D721Med (cell line): ENCODE measurements around the gene MRPL48.
"Not testable (repeated sequence)": the region's sequence is repeated elsewhere in the genome, so short reads cannot be mapped to it uniquely, and the experiment has no call there.

Experiments
- DNase-seq: peaks from one replicate; pipeline ENCODE4 v3.0.0; 2011; ENCODE audit warnings: low spot score; ENCODE audit not compliant: insufficient read length
- FAIRE-seq: peaks from 2 replicates; lab custom pipeline; 2011; peaks lifted over from hg19 to GRCh38; lab: Jason Lieb, UNC
- TF ChIP-seq, protein P1 (sequence below): IDR thresholded peaks from 2 replicates; pipeline ENCODE4 v1.5.1; 2012; ENCODE audit warnings: mild to moderate bottlenecking, control low read depth; ENCODE audit not compliant: insufficient read depth; ENCODE audit errors: missing control alignments

The MRPL48 gene

DNA sequence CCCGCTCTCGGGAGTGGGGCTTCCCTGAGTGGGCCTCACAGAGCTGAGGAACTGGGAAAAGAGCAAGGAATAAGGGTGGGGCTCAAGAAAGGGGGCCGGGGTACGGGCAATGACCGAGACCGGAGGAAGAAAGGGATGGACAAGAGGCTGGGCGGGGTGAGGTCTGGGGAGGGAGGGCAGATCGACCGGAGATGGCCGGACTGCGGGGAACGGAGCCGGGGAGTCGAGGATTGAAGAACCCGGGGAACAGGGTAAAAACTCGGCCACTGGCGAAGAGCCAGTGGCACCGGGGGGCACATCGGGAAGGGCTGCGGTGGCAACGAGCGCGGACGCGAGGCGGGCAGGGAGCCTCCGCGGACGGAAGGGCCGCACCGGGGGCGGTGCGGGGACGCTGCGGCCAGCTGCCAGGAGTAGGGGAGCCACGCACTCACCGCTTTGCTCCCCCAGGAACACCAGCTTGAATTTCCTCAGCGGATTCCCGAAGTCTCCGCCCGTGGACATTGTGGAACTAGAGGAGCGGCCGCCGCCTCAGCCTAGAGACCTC is 27.5 kb upstream of the MRPL48 start:
- no peak for DNase-seq
- FAIRE-seq, result no peak
- TF ChIP-seq, protein P1, sequence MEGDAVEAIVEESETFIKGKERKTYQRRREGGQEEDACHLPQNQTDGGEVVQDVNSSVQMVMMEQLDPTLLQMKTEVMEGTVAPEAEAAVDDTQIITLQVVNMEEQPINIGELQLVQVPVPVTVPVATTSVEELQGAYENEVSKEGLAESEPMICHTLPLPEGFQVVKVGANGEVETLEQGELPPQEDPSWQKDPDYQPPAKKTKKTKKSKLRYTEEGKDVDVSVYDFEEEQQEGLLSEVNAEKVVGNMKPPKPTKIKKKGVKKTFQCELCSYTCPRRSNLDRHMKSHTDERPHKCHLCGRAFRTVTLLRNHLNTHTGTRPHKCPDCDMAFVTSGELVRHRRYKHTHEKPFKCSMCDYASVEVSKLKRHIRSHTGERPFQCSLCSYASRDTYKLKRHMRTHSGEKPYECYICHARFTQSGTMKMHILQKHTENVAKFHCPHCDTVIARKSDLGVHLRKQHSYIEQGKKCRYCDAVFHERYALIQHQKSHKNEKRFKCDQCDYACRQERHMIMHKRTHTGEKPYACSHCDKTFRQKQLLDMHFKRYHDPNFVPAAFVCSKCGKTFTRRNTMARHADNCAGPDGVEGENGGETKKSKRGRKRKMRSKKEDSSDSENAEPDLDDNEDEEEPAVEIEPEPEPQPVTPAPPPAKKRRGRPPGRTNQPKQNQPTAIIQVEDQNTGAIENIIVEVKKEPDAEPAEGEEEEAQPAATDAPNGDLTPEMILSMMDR, result no peak

DNA sequence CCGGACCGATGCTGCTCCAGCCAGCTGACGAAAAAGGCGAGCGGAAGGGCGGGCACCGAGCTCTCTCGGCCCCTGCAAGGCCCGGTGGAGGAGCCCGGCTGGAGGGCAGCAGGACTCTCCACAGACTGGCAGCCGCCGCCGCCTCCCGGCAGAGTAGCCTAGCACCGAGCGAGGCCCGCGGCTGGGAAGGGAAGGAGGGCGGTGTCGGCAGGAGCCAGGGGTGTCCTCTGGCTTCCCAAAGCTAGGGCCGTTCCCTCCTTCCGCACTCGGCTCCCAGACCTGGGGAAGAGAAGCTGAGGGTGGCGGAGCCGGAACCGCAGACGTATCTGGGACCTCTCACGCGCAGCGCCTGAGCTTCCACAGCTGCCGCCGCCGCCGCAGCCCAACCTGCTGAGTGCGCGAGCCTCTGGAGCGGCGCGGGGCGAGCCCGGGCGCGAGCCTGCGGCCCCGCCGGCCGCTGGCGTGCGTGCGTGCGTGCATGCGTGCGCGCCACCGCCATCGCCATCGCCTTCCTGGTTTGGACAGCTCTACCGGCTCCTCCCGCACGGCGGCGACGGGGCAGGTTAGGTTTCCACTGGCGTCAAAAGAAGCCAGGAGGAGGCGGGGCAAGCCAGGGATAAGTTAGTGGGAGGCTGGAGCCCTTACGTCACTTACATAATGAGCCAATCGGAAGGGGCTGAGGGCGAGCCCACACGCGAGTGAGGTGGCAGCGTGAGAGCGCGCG is 26.8 kb upstream of the MRPL48 start, which contains the start of gene RAB6A:
TSS of gene RAB6A (minus strand) at position 396 of the 724 bp plus-strand sequence. CDS start 439 bp downstream, outside the sequence.
- DNase-seq (peak; percentile 76), FAIRE-seq (no peak)
- TF ChIP-seq, protein P1, result peak; percentile 10

DNA sequence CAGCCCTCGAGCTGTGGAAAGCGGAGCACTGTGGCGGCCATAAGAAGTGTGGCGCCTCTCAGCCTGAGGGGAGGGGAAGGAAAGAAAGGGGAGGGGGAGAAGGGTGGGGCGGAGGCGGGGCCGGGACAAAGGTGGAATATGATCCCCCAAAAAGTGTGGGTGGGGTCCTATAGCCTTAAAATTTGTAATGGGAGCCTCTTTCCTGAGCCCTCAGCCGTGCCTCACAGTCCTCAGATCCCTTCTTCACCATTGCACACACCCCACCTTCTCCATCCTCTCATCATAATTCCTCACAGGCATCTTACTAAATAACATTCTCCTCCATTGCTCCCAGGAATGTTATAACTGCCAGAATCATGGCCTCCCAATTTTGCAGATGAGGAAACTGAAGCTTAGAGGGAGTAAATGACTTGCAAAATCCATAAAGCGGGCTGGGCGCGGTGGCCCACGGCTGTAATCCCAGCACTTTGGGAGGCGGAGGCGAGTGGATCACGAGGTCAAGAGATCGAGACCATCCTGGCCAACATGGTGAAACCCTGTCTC is 26.2 kb upstream of the MRPL48 start:
- TF ChIP-seq, protein P1, result no peak
- no peak for FAIRE-seq
- no peak for DNase-seq

DNA sequence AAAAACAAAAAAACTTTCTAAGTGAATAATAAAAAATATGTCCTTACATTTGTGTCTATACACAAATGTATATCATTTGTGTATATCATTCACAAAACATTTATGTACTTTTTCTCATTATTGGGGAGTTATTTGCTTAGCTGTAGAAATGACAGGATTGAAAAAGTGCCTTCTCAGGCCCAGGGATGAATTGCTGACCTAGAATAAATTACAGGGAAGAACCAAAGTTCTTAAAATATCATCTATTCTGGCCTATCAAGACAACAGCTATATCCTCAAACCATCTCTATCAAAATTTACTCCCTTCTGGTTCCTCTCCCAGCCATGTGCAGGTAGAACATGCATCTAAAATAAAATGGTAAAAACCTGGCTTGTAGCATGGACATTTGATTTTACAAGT is 24.9 kb upstream of the MRPL48 start:
- TF ChIP-seq, protein P1, result no peak
- DNase-seq (no peak), FAIRE-seq (no peak)

DNA sequence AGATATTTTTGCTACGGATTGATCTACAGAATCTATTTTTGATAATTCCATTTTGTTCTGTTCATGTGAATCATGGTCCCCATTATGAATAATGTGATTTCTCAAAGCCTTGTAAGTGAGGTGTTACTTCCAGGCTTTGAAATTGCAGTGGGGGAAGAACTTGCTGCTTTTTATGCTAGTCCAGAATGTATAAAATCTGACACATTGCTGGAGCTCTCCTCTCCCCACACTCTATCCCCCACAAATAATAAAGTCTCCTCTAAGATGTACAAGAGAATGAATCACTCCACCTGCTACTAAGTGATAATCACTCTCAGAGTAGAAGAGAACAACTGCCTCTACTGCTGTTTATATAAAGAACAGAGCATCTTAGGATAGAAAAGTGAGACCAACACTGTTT is 20.9 kb upstream of the MRPL48 start:
- no peak for FAIRE-seq
- DNase-seq, result no peak

DNA sequence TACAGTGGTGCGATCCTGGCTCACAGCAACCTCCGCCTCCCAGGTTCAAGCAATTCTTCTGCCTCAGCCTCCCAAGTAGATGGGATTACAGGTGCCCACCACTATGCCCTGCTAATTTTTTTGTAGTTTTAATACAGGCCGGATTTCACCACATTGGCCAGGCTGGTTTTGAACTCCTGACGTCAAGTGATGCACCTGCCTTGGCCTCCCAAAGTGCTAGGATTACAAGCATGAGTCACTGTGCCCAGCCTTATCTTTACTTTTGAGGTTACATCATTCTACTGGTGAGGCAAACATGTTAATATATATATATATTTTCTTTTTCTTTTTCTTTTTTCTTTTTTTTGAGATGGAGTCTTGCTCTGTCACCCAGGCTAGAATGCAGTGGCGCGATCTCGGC is 16.9 kb upstream of the MRPL48 start:
- DNase-seq, FAIRE-seq: not testable (repeated sequence)

More for the DNA sequence above, 20.9 kb upstream of the MRPL48 start:
- TF ChIP-seq, protein P1, result no peak

DNA sequence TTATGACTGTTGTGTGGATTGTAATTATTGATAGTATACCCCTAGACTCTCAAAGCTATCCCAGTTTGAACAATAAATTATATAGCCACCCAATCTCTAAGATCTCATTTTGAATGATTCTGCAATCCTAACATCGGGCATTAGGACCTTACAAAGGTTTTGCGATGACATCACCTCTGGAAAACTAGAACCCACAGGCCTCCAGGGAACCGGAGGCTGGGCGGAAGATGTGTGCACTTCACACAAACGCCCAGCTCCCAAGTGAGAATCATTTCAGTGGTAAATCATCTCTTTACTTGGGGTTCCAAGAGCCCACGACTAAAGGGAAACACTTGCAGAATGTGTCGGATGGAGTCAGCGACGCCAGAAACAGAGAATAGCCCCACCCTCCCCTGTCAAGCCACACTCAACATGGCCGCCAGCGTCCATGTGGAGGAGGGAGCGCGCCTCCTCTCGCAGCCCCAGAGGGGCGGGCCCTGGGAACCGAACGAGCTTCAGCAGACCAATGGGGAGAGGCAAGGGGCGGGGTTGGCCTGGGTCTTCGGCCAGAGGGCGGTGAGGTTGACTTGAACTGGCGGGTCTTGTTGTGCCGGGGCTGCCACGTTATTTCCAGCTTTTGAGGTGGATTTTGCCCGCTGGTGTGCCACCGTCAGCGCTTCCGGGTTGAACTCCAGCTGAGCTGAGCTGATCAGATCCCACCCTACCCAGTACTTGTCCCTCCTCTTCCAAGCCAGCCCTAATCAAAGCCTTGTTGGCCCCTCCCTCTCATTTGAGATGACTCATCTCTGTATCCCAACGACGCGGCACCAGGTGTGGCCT is 8.4 kb upstream of the MRPL48 start:
- peak; percentile 11 for FAIRE-seq
- DNase-seq, result peak; percentile 71
- TF ChIP-seq, protein P1, result no peak
